CD14-positive monocyte (primary cell): ENCODE measurements around the gene SCYGR2. TPM values are rescaled to one million over a fixed set of nuclear protein-coding genes. Genes with fewer than 3 reads are reported as not detected.

Experiments used
- DNase-seq, 3 donors: peaks; one replicate each; pipeline ENCODE4 v3.0.0-alpha.2; 2011 to 2022
- H2AFZ ChIP-seq: 2 replicates; pipeline ENCODE4 v1.6.0; 2012; ENCODE audit warnings: mild to moderate bottlenecking, low read depth, low read length, inconsistent platforms; ENCODE audit not compliant: insufficient read depth, poor library complexity, severe bottlenecking
- H3K27ac ChIP-seq, 2 donors: 1 replicate in 1 of 2; 2 replicates in 1 of 2; pipeline ENCODE4 v1.5.1; 2012 to 2013; ENCODE audit warnings: low read length in 2 of 2, control low read depth in 1 of 2, inconsistent platforms in 1 of 2, low read depth in 1 of 2, mild to moderate bottlenecking in 1 of 2
- H3K27me3 ChIP-seq, 2 donors: one replicate each; pipeline versions ENCODE4 v1.6.0 to v1.6.1; 2011 to 2013; ENCODE audit warnings: low read length in 2 of 2; ENCODE audit not compliant: control insufficient read depth in 2 of 2, insufficient read depth in 2 of 2
- H3K36me3 ChIP-seq, 2 donors: replicated peaks in 1 of 2; 1 replicate in 1 of 2; 2 replicates in 1 of 2; pipeline versions ENCODE4 v1.5.1 to v1.6.1; 2012 to 2013; ENCODE audit warnings: low read length in 2 of 2, control low read depth in 1 of 2, inconsistent platforms in 1 of 2, mild to moderate bottlenecking in 1 of 2; ENCODE audit not compliant: insufficient read depth in 2 of 2, control insufficient read depth in 1 of 2
- H3K4me1 ChIP-seq, 2 donors: 1 replicate in 1 of 2; 2 replicates in 1 of 2; pipeline versions ENCODE4 v1.5.1 to v1.6.1; 2012 to 2013; ENCODE audit warnings: low read length in 2 of 2, control low read depth in 1 of 2, inconsistent platforms in 1 of 2, mild to moderate bottlenecking in 1 of 2, moderate library complexity in 1 of 2; ENCODE audit not compliant: insufficient read depth in 2 of 2, control insufficient read depth in 1 of 2
- H3K4me2 ChIP-seq: replicated peaks from 2 replicates; pipeline ENCODE3; 2012; ENCODE audit warnings: low read length, moderate library complexity, mild to moderate bottlenecking; ENCODE audit not compliant: poor library complexity, severe bottlenecking; ENCODE audit errors: extremely low read depth
- H3K4me3 ChIP-seq, 3 experiments: fragments of 200-600 bp in 1 of 3; sonication (generic) in 1 of 3; replicated peaks in 1 of 3; 1 replicate in 2 of 3; 2 replicates in 1 of 3; pipeline ENCODE4 v1.5.1; 2011 to 2013; ENCODE audit warnings: low read length in 3 of 3, mild to moderate bottlenecking in 3 of 3, control low read depth in 2 of 3, low read depth in 2 of 3, inconsistent platforms in 1 of 3, moderate library complexity in 1 of 3
- H3K79me2 ChIP-seq: 2 replicates; pipeline ENCODE4 v1.6.0; 2012; ENCODE audit warnings: mild to moderate bottlenecking, control low read depth, inconsistent platforms, low read length, moderate library complexity; ENCODE audit not compliant: insufficient read depth
- H3K9ac ChIP-seq: 2 replicates; pipeline ENCODE4 v1.6.0; 2017; ENCODE audit warnings: low read length, mild to moderate bottlenecking; ENCODE audit not compliant: insufficient read depth, poor library complexity, severe bottlenecking
- H3K9me3 ChIP-seq, 2 donors: replicated peaks in 1 of 2; 1 replicate in 1 of 2; 2 replicates in 1 of 2; pipeline versions ENCODE4 v1.5.1 to v1.6.1; 2012 to 2013; ENCODE audit warnings: low read length in 2 of 2, control low read depth in 1 of 2; ENCODE audit not compliant: control insufficient read depth in 1 of 2, insufficient read depth in 1 of 2
- H4K20me1 ChIP-seq: 2 replicates; pipeline ENCODE4 v1.6.0; 2012; ENCODE audit warnings: mild to moderate bottlenecking, low read length, control low read depth, moderate library complexity; ENCODE audit not compliant: insufficient read depth
- H3K27ac Mint-ChIP-seq, 7 donors: one replicate each; pipeline ENCODE4 v1.8.0; 2020; ENCODE audit warnings: mild to moderate bottlenecking in 7 of 7, mixed read lengths in 7 of 7, moderate library complexity in 6 of 7, inconsistent platforms in 2 of 7
- H3K27me3 Mint-ChIP-seq, 3 donors: one replicate each; pipeline ENCODE4 v1.8.0; 2021 to 2022; ENCODE audit warnings: low read depth in 3 of 3, mild to moderate bottlenecking in 3 of 3, mixed read lengths in 3 of 3, moderate library complexity in 3 of 3, inconsistent platforms in 1 of 3
- H3K36me3 Mint-ChIP-seq, 2 donors: one replicate each; pipeline ENCODE4 v1.8.0; 2020; ENCODE audit warnings: mixed read lengths in 2 of 2, inconsistent platforms in 1 of 2, mild to moderate bottlenecking in 1 of 2
- H3K4me1 Mint-ChIP-seq: one replicate; pipeline ENCODE4 v1.8.0; 2020; ENCODE audit warnings: mild to moderate bottlenecking, mixed read lengths
- H3K4me3 Mint-ChIP-seq, 2 donors: one replicate each; pipeline ENCODE4 v1.8.0; 2020; ENCODE audit warnings: mild to moderate bottlenecking in 2 of 2, mixed read lengths in 2 of 2, moderate library complexity in 1 of 2
- H3K9me3 Mint-ChIP-seq, 7 donors: one replicate each; pipeline ENCODE4 v1.8.0; 2020 to 2022; ENCODE audit warnings: mixed read lengths in 7 of 7, mild to moderate bottlenecking in 6 of 7, moderate library complexity in 6 of 7, inconsistent platforms in 2 of 7
- CTCF ChIP-seq: fragments of 200-600 bp; IDR thresholded peaks from one replicate; pipeline ENCODE4 v1.8.0; 2022; ENCODE audit warnings: antibody characterized with exemption, mild to moderate bottlenecking
- WGBS: methylation state at CpG from one replicate; pipeline ENCODE4 v1.1.5; 2013; ENCODE audit warnings: missing lambda C conversion rate; ENCODE audit not compliant: insufficient coverage; 5-methylcytosine and 5-hydroxymethylcytosine counted together
- intact Hi-C, 2 donors: fragments of 100-400 bp; cut with micrococcal nuclease; formaldehyde crosslinking; loops; one replicate each; pipeline versions ENCODE4 v1.15.0 to v1.15.1; 2023
- polyA plus RNA-seq, 3 donors: library from polyadenylated mRNA; depleted of rRNA in 1 of 3; unstranded in 2 of 3; stranded (reverse) in 1 of 3; fragments of 300-500 nt in 2 of 3; fragments of >200 nt in 1 of 3; fragmentation: Illumina TruSeq in 2 of 3; gene quantifications; 1 replicate in 2 of 3; 2 replicates in 1 of 3; pipeline ENCODE4 v1.2.3, GENCODE V29; 2012 to 2021

SCYGR2 gene
- polyA plus RNA-seq, 3 donors: not detected

DNA sequence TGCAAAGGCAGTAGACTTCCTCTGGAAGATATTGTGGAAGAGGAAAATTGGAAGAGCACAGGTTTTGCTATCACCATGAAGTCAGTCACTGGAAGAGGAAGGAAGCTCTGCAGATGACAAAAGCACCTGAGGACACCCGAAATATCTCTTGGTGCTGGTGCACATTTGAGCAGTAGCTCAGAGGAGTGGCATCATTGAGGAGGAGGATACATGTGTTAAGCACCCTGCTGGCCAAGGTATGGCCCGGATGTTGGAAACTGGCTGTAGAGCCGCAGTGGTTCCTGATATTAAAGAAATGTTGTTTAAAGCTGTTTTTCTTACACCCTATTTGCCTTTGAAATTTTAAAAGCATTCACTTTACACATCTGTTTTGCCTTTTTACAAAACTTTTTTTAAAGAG, 32.7 kb upstream of the SCYGR2 start:
- H3K4me1 ChIP-seq: no peaks in the 10 kb centered on the region
- H3K4me3 Mint-ChIP-seq: no peak overlapping the region
- H3K27me3 Mint-ChIP-seq: peaks cover 0 to 3% (median 0%) of the 10 kb centered on the region in 3 donors
- 0% methylated on average over 1 of the region's 3 CpGs for WGBS
- no peak for DNase-seq
- peaks cover 24 to 31% of the 10 kb centered on the region in 2 donors for H3K36me3 Mint-ChIP-seq
- no peaks in the 10 kb centered on the region for H3K27me3 ChIP-seq
- H2AFZ ChIP-seq: no peak overlapping the region
- H3K27ac ChIP-seq: no peak overlapping the region
- H3K79me2 ChIP-seq: no peaks in the 10 kb centered on the region
- H3K4me3 ChIP-seq: no peak overlapping the region
- no peak overlapping the region for H3K9ac ChIP-seq
- H4K20me1 ChIP-seq: peaks cover 24% of the 10 kb centered on the region
- no peaks in the 10 kb centered on the region for H3K9me3 ChIP-seq
- intact Hi-C loops: no loop called here
- H3K9me3 Mint-ChIP-seq: no peaks in the 10 kb centered on the region
- no peak overlapping the region for H3K27ac Mint-ChIP-seq
- H3K4me2 ChIP-seq: no peak overlapping the region
- no peaks in the 10 kb centered on the region for H3K4me1 Mint-ChIP-seq
- H3K36me3 ChIP-seq: peaks cover 0 to 37% of the 10 kb centered on the region in 2 donors
- TF ChIP-seq CTCF: no peak

DNA sequence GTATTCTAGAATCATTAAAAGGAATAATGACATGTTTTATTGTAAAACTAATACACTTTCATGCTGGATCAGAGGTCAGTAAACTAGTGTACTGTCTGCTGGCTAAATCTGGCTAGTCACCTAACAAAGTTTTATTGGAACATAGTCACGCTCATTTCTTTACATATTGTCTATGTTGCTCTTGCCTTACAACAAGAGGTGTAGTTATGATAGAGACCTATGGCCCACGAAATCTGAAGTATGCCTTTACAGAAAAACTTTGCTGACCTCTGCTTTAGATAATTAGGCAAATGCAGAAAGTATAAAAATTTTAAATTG, 29.9 kb upstream of the SCYGR2 start:
- Histone ChIP-seq H3K36me3 (peaks cover 0 to 16% of the 10 kb centered on the region in 2 donors), H3K79me2 (no peaks in the 10 kb centered on the region), H3K9ac (no peak overlapping the region), H3K9me3 (no peaks in the 10 kb centered on the region), H3K27me3 (no peaks in the 10 kb centered on the region), H4K20me1 (peaks cover 22% of the 10 kb centered on the region), H3K4me3 (no peak overlapping the region), H2AFZ (no peak overlapping the region), H3K27ac (no peak overlapping the region), H3K4me1 (no peaks in the 10 kb centered on the region), H3K4me2 (no peak overlapping the region)
- Mint-ChIP-seq H3K4me1 (no peaks in the 10 kb centered on the region), H3K4me3 (no peak overlapping the region), H3K9me3 (no peaks in the 10 kb centered on the region), H3K27me3 (peaks cover 0 to 9% (median under 1%) of the 10 kb centered on the region in 3 donors), H3K36me3 (peaks cover 13% of the 10 kb centered on the region in 2 donors), H3K27ac (no peak overlapping the region)
- no peak for TF ChIP-seq CTCF
- no CpG with 5 or more reads among the region's 2 CpGs for WGBS
- no peak for DNase-seq
- intact Hi-C loops: no loop called here
